ENCODE measurements around the gene RANBP3L.
"Not testable (repeated sequence)": the region's sequence is repeated elsewhere in the genome, so short reads cannot be mapped to it uniquely, and the experiment has no call there.

RANBP3L gene

GRCh38 chr5:36202521-36202961 lies 99.2 kb downstream of the RANBP3L start:
- no peak for DNase-seq

- DNase-seq, result no peak
Observed at GRCh38 chr5:36200513-36200912, 101.2 kb downstream of the RANBP3L start.

GRCh38 chr5:36199620-36200019 lies 102.1 kb downstream of the RANBP3L start:
- no peak for DNase-seq

- not testable (repeated sequence) for DNase-seq
Observed at GRCh38 chr5:36198783-36199182, 102.9 kb downstream of the RANBP3L start.
